ENCODE results near the gene CPA5.
"Not testable (repeated sequence)": the region's sequence is repeated elsewhere in the genome, so short reads cannot be mapped to it uniquely, and the experiment has no call there.

CPA5 gene, protein sequence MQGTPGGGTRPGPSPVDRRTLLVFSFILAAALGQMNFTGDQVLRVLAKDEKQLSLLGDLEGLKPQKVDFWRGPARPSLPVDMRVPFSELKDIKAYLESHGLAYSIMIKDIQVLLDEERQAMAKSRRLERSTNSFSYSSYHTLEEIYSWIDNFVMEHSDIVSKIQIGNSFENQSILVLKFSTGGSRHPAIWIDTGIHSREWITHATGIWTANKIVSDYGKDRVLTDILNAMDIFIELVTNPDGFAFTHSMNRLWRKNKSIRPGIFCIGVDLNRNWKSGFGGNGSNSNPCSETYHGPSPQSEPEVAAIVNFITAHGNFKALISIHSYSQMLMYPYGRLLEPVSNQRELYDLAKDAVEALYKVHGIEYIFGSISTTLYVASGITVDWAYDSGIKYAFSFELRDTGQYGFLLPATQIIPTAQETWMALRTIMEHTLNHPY

DNA sequence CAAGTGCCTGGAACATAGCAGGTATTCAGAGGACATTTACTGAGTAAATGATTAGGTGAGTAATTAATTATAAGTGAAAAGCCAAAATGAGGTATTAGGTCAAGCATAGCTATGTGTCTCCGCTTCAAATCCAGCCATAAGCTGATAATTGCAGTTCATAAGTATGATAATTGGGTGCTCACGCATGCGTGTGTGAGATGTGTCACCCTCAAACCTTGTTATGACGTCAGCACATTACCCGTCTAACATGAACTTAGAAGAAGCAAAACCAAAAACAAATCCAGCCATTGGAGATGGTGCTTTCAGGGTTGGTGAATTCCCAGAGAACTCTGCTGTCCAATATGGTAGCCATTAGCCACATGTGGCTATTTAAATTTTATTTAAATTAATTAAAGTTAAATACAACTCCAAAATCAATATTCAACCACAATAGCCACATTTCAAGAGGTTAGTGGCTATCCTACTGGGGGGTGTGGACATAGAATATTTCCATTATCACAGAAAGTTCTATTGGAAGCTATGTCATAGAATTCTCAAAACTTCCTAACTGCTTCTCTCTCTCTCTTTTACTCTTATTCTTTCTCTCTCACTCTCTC is at the start of gene CPA5:
Gene CPA5 (plus strand): TSS at position 546 of the 596 bp plus-strand sequence. CDS start 1,670 bp downstream, outside the sequence.
- DNase-seq (ENCODE audit: low spot score), result no peak

DNA sequence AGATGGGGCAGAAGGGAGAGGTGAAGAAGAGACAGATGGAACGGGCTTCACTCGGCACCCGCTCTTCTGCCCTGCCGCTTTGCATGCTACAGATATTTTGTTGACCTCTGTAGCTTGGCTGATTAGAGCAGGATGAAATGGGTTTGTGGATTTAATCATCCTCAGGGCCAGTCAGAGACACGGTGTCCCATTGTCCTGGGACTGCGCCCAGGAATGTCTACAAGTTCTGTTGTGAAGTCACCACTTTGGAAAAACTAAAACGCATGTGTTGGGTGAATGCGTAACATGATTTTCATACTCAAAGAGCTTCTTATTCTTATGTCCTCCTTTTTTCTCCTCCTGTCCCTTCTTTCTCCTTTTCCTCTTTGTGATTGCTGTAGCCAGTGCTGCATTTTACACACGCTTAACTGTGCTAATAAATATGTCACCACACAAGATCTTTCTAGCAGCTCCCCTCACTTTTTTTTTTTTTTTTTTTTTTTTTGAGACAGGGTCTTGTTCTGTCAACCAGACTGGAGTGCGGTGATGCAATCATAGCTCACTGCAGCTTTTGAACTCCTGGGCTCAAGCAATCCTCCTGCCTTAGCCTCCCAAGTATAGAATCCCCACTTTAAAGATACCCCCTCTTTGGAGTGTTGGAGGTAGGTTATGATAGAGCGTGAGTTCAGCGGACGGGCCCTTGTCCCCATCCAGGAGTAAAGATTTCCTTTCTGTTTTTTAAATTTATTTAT is 48.2 kb upstream of the CPA5 start:
- no peak for DNase-seq (ENCODE audit: low spot score)

DNA sequence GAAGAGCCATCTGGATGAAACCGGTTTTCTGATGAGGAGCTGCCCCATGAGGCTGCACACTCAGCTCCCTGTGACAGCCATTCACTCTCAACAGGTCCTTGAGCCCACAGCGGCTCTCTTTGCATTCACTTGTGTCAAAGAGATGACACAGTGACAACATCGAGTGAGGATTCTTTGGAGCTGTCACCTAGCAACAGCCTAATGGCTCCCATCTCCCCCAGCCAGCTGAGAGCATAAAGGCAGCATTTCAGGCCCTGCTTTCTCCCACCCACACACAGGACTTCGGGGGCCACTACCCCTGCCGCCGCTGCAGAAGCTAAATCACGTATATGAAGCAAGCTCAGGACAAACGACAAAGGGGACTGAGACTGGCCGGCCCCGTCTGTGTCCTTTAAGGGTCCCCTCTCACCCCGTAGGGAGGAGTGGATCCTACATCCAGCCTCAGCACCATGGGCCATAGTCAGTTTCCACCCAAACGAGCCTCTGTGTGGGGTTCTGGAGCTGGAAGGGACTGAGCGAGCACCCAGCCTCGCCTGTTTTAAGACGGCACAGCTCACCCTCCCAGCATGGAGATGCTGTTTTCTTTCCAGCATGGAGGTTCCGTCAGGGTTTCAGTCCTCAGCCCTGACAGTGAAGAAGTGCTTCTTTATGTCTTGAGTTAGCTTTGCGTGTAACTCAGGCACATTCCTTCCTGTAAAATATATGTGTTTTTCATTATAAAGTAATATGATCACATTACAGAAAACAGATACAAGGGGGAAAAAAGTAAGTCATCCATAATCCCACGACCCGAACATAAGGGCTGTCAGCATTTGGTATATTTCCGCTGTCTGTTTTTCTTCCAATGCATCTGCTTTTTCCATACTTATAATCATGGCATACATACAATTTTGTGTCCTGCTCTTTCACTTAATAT is 46.7 kb upstream of the CPA5 start:
- no peak for DNase-seq (ENCODE audit: low spot score)

DNA sequence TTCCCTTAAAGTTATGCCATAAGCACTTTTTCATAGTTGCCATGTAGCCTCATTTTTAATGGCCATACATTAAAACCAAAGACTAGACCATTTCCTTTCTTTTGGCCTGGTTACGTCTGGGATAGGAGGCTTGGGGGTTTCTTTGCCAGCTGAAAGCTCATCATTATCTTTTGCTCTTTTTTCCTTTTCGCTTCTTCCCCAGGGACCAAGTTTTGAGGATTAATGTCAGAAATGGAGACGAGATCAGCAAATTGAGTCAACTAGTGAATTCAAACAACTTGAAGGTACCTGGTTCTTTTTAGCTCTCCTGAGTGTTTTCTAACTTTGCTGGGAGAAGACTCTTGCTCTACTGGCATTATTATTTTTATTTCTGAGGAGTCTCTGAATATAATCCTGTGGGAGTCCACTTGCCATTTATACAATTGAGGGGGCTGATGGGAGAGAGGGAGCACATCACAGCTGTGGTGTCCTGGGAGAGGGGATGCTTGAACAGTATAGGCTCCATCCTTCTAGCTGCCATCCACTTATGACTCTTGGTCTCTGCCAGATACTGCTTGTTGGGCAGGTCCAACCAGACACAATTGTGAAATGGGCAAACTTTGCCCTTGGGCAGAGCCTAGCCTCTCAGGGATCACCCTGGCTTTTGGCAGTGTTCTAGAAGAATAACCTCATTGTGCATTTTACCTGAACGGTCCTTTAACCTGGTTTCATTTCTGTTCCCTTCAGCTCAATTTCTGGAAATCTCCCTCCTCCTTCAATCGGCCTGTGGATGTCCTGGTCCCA is 45.9 kb upstream of the CPA5 start:
- DNase-seq (ENCODE audit: low spot score), result no peak

DNA sequence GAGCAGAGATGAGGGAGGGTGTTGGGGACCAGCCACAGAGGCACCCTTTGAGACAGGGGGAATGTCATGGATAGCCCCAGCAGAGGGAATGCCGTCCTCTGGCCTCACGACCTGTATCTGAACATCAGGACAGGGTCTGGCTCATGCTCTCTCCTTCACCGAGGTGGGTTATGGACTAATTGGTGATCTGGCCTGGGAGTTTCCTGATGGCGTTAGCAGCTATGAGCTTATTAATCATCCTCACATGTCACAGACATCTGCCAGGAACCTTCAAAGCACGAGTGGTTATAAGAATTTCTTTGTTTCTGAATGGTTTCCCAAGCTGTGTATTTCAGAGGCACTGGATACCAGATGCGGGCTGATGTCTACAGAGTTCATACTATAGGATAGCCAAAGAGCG is 44.8 kb upstream of the CPA5 start:
- DNase-seq (ENCODE audit: low spot score), result no peak

DNA sequence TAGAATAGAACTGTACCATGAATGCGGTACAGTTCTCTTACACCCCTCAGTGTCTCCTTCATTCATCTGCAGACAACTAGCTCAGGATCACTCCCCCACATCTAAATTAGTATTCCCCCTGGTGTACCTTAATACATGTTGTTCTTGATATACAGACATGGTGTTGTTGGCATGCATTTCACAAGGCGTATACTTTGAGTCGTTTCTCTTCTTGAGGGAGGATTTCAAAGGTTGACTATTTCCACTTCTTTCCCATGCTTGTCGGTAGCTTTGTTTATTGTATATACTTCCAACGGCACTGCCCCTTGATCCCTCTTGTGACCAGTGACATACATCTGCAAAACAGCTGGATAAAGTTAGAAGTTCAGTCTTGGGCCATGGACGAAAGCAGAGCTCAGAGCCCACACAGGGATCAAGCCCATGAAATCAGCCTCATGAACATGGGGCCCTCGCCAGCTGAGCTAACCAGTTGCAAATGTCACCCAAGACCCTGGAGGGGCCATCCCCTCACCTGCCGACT is 43.1 kb upstream of the CPA5 start:
- DNase-seq (ENCODE audit: low spot score), result no peak

DNA sequence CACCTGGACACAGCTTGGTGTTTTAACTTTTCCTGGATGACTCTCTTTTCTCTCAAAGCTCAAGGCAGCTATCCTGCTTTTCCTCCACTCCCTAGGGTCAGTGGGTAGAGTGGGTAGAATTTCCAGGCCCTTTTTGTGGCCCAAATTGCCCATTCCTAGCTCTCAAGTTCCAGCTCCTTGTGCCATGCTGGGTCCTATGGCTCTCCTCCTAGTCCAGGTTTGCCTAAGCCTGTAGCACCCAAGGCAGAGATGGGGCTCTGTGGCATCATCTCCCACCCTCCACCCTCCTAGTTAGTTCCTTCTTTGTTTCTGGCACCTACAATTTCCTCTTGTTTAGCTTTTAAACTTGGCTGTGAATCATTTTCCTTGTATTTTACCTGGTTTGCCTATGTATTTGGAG is 42.0 kb upstream of the CPA5 start:
- no peak for DNase-seq (ENCODE audit: low spot score)

DNA sequence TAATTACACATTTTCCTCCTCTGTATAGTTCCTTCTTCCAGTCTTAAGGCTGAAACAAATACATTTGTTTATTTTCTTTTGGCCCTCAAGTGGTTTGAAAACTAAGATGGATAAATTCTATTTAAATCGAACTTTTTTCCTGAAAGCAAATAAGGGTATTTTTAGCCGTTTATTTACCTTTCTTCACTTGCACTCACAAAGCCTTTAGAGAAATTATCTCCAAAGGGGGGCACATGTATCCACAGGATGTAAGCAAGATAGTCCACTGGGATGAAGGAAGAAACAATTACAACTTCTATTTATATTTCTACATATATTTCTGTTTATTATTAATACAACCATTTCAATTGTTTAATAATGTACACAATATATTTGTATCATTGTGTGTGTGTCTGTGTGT is 41.5 kb upstream of the CPA5 start:
- DNase-seq (ENCODE audit: low spot score), result no peak

DNA sequence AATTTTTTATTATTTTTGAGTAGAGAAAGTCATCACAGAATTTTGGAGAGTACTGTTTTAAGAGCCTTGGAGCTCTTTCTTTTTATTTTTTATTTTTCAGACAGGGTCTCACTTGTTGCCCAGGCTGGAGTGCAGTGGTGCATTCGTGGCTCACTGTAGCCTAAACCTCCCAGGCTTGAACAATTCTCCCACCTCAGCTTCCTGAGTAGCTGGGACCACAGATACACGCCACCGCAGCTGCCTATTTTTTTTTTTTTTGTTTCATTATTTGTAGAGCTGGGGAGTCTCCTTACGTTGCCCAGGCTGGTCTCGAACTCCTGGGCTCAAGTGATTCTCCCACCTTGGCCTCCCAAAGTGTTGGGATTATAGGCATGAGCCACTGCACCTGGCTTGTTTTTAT is 41.1 kb upstream of the CPA5 start:
- DNase-seq (ENCODE audit: low spot score), result no peak

DNA sequence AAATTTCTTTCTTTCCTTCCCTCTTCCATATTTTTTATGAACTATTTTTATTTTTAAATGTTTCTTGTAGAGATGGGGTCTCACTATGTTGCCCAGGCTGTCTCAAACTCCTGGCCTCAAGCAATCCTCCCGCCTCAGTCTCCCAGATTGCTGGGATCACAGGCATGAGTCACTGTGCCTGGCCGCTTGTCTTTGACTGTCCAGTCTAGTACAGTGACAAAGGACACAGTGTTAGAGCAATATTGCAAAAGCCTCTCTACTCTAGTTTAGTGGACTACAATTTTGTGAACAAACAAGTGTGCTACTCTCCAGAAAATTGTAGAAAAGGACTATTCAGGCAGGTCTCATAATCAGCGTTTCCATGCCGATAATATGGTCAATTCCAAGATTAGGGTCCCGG is 40.6 kb upstream of the CPA5 start:
- no peak for DNase-seq (ENCODE audit: low spot score)

DNA sequence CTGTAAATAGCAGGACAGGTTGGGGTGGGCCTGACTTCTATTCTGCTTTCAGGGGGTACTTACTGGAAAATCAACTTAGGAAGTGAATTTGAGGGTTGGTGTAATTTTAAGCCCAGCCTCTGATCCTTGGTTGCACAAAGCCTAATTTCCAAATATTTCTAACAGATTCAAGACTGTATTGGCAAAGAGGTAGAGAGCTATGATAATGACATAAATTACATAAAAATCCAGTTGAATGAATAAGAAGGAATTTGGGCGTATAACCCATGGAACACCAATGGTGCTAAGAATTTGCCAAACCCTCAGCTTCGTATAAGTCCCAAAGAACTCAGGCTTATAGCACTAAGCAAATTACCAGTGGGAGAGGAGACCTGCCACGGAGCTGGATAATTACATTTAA is 39.7 kb upstream of the CPA5 start:
- no peak for DNase-seq (ENCODE audit: low spot score)

DNA sequence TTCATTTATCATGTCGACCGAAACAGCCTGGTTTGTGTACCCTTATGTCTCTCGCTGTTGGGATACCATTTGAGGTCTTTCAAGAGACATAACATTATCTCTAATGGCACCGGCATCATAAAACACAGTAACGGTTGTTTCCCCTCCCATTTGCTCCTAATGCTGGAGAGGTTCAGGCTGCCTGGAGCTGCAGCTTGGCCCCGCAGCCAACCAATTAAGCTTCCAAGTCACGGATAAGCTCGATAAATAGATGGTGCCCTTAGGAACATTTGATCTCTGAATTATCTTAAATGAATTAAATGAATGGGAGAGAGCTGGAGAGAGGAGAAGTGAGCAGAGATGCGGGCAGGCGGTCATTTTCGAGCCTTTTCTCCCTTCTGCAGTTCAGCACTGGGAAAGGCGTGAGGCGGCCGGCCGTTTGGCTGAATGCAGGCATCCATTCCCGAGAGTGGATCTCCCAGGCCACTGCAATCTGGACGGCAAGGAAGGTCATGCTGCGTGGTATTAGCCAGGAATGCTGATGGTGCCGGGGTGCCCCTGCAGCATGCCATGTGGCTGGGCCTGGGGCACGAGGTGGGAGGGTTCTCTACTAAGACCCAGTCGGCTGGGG is 39.1 kb upstream of the CPA5 start:
- no peak for DNase-seq (ENCODE audit: low spot score)

DNA sequence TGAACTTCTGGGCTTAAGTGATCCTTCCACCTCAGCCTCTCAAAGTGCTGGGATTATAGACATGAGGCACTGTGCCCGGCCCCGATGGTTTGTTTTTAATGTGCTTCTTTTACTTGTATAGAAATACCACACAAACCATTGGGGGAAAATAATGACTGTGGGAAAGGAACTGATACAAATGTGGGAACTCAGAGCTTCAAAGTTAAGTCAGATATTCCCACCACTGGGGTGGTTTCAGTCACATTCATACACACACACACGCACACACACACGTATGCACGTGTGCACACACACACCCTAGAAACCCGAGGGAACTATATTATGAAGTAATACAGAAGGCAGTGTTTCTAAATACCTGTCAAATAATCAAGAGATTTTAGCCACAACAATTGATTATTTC is 34.6 kb upstream of the CPA5 start:
- no peak for DNase-seq (ENCODE audit: low spot score)

DNA sequence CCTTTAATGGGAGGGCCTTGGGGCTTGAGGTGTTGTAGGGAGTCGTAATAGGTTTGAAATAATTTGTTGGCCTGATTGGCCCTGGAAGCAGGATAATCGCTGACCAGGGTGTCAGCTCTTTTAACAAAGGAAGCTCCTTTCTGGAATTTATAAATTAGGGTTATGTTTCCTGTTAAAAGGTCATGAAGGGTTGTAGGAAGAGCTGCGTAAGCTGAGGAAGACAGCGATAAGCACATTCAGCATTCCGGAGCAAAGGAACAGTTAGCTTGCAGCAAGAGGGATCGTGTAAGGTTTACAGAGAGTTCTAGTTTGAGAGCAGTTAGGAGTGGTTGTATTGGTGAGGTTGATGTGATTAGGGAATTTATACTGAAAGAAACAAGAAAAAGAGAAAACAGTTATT is 30.3 kb upstream of the CPA5 start:
- no peak for DNase-seq (ENCODE audit: low spot score)

DNA sequence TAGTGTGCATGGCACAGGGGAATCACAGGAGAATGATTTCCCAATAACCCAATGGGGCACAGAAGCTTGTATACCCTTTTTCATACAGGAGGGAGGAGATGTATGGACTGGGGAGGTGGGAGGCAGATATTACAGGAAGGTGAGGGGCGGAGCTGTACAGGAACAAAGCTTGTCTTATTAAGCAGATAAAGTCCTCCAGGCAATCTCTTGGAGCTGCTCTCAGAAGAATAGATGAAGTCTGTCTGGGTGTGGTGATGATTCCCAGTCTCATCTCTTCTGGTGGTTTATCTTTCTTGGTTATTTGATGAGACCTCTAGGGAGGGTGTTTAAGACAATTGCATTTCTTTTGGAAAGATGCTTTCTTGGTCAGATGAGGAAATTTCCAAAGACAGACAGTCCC is 25.1 kb upstream of the CPA5 start:
- DNase-seq (ENCODE audit: low spot score), result no peak

DNA sequence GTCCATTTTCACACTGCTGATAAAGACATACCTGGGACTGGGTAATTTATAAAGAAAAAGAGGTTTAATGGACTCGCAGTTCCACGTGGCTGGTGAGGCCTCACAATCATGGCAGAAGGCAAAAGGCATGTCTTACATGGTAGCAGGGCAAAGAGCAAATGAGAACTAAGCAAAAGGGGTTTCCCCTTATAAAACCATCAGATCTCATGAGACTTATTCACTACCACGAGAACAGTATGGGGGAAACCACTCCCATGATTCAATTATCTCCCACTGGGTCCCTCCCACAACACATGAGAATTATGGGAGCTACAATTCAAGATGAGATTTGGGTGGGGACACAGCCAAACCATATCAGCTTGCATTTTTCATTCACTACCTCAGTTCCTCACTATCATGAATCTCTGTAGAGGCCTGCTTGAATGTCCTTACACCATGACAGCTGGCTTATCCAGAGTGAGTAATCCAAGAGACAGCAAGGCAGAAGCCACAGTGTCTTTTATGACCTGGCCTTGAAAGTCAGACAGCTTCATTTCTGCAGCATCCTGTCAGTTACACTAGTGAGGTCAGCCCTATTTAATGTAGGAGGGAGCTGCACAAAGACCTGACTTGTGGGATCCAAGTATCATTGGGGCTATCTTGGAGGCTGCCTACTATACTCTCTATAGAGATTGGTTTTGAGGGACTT is 22.9 kb upstream of the CPA5 start:
- DNase-seq (ENCODE audit: low spot score), result not testable (repeated sequence)

DNA sequence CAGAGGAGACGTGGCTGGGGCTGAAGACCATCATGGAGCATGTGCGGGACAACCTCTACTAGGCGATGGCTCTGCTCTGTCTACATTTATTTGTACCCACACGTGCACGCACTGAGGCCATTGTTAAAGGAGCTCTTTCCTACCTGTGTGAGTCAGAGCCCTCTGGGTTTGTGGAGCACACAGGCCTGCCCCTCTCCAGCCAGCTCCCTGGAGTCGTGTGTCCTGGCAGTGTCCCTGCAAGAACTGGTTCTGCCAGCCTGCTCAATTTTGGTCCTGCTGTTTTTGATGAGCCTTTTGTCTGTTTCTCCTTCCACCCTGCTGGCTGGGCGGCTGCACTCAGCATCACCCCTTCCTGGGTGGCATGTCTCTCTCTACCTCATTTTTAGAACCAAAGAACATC is 22.0 kb upstream of the CPA5 start:
- DNase-seq (ENCODE audit: low spot score), result no peak

DNA sequence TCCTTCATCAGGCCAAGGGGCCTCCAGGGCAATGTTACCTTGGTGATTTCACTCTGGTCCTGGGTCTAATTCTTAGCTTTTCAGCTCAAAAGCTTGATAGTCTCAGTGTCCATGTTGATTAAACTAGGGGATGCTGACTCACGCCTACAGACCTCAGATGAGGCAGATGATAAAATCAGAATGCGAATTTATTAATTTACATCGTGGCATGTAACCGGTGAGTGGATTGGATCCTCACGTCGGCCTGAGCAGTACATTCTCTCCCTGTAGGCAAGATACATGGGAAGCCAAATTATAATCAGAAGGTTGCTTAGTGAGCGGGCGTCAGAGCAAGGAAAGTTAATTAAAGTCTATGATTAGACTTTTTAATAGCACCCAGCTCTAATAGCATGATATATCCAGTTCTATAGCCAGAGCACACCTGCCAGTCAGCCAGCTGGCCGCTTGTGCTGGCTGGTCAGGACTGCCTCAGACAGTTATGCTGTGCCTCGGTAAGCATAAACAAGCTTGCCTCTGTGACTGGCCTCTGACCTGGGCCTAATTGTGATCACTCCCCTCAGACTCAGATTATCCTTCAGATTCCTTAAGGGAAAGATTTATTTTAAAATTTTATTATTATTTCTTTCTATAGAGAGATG is 20.2 kb upstream of the CPA5 start:
- DNase-seq (ENCODE audit: low spot score), result no peak

DNA sequence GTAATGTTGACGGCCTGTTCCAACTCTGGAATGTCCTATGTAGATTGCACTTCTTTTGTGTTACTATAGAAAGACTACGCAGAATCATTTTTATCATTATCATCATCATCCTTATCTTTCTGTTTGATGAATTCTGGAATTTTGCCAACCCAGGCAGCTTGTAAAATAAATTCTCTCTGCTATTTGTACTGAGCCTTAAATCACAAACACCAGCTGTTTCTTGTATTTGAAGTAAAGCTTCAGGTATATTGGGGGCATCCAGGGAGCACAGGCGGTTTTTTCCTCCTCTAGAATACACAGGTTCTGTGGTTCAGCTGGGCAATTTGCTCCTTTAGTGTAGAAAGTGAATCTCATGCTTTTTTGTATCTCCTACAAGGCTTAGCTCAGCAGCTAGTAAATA is 14.9 kb upstream of the CPA5 start:
- DNase-seq (ENCODE audit: low spot score), result no peak
